ENCODE measurements around the gene SPATA16.
"Not testable (repeated sequence)": the region's sequence is repeated elsewhere in the genome, so short reads cannot be mapped to it uniquely, and the experiment has no call there.

Gene SPATA16

GRCh38 chr3:172993412-172993811 lies 147.6 kb downstream of the SPATA16 start:
- H3K4me1 Mint-ChIP-seq = no peaks in the 10 kb centered on the region
- no peaks in the 10 kb centered on the region for H3K36me3 Mint-ChIP-seq
- no peak overlapping the region for H3K27ac Mint-ChIP-seq
- no peak overlapping the region for H3K4me3 Mint-ChIP-seq
- H3K27me3 Mint-ChIP-seq = no peaks in the 10 kb centered on the region
- no peaks in the 10 kb centered on the region for H3K9me3 Mint-ChIP-seq

- no peak overlapping the region for H3K4me3 Mint-ChIP-seq
- H3K4me1 Mint-ChIP-seq = no peaks in the 10 kb centered on the region
- H3K9me3 Mint-ChIP-seq = no peaks in the 10 kb centered on the region
- no peak overlapping the region for H3K27ac Mint-ChIP-seq
- H3K27me3 Mint-ChIP-seq = no peaks in the 10 kb centered on the region
- no peaks in the 10 kb centered on the region for H3K36me3 Mint-ChIP-seq
These were observed 149.5 kb downstream of the SPATA16 start for GRCh38 chr3:172991424-172991996.

- H3K4me3 Mint-ChIP-seq = no peak overlapping the region
- no peak overlapping the region for H3K27ac Mint-ChIP-seq
- no peaks in the 10 kb centered on the region for H3K36me3 Mint-ChIP-seq
- H3K4me1 Mint-ChIP-seq = no peaks in the 10 kb centered on the region
- no peaks in the 10 kb centered on the region for H3K9me3 Mint-ChIP-seq
- no peaks in the 10 kb centered on the region for H3K27me3 Mint-ChIP-seq
These were observed 151.7 kb downstream of the SPATA16 start for GRCh38 chr3:172989373-172989772.

- no peaks in the 10 kb centered on the region for H3K27me3 Mint-ChIP-seq
- H3K4me3 Mint-ChIP-seq = no peak overlapping the region
- H3K27ac Mint-ChIP-seq = no peak overlapping the region
- H3K9me3 Mint-ChIP-seq = no peaks in the 10 kb centered on the region
- no peaks in the 10 kb centered on the region for H3K36me3 Mint-ChIP-seq
- no peaks in the 10 kb centered on the region for H3K4me1 Mint-ChIP-seq
These were observed 153.8 kb downstream of the SPATA16 start for GRCh38 chr3:172987273-172987672.

- Mint-ChIP-seq H3K9me3 (no peaks in the 10 kb centered on the region), H3K4me3 (no peak overlapping the region), H3K36me3 (no peaks in the 10 kb centered on the region), H3K27ac (no peak overlapping the region), H3K27me3 (no peaks in the 10 kb centered on the region), H3K4me1 (no peaks in the 10 kb centered on the region)
These were observed 156.1 kb downstream of the SPATA16 start for GRCh38 chr3:172984914-172985313.

- Mint-ChIP-seq H3K27me3 (no peaks in the 10 kb centered on the region), H3K4me3 (no peak overlapping the region), H3K9me3 (no peaks in the 10 kb centered on the region), H3K36me3 (no peaks in the 10 kb centered on the region), H3K27ac (no peak overlapping the region), H3K4me1 (no peaks in the 10 kb centered on the region)
These were observed 158.2 kb downstream of the SPATA16 start for GRCh38 chr3:172982736-172983364.

GRCh38 chr3:172981407-172981983 lies 159.5 kb downstream of the SPATA16 start:
- Mint-ChIP-seq H3K27ac (no peak overlapping the region), H3K9me3 (no peaks in the 10 kb centered on the region), H3K36me3 (no peaks in the 10 kb centered on the region), H3K4me1 (no peaks in the 10 kb centered on the region), H3K4me3 (no peak overlapping the region), H3K27me3 (no peaks in the 10 kb centered on the region)

GRCh38 chr3:172980849-172981248 lies 160.2 kb downstream of the SPATA16 start:
- H3K9me3 Mint-ChIP-seq = peaks cover 4% of the 10 kb centered on the region
- no peaks in the 10 kb centered on the region for H3K27me3 Mint-ChIP-seq

GRCh38 chr3:172977696-172978095 lies 163.3 kb downstream of the SPATA16 start:
- Mint-ChIP-seq H3K4me1 (no peaks in the 10 kb centered on the region), H3K27ac (no peak overlapping the region), H3K27me3 (no peaks in the 10 kb centered on the region), H3K36me3 (no peaks in the 10 kb centered on the region), H3K4me3 (no peak overlapping the region), H3K9me3 (peaks cover 4% of the 10 kb centered on the region)

More at GRCh38 chr3:172980849-172981248, 160.2 kb downstream of the SPATA16 start:
- H3K4me1 Mint-ChIP-seq = no peaks in the 10 kb centered on the region
- H3K27ac Mint-ChIP-seq = no peak overlapping the region
- H3K36me3 Mint-ChIP-seq = no peaks in the 10 kb centered on the region
- no peak overlapping the region for H3K4me3 Mint-ChIP-seq

- Mint-ChIP-seq H3K27ac (no peak overlapping the region), H3K4me1 (no peaks in the 10 kb centered on the region), H3K27me3 (no peaks in the 10 kb centered on the region), H3K9me3 (peaks cover 4% of the 10 kb centered on the region), H3K36me3 (no peaks in the 10 kb centered on the region), H3K4me3 (no peak overlapping the region)
These were observed 166.1 kb downstream of the SPATA16 start for GRCh38 chr3:172974969-172975368.

GRCh38 chr3:172973799-172974198 lies 167.2 kb downstream of the SPATA16 start:
- no peaks in the 10 kb centered on the region for H3K36me3 Mint-ChIP-seq
- H3K9me3 Mint-ChIP-seq = peaks cover 4% of the 10 kb centered on the region
- H3K27ac Mint-ChIP-seq = no peak overlapping the region
- H3K4me3 Mint-ChIP-seq = no peak overlapping the region
- no peaks in the 10 kb centered on the region for H3K27me3 Mint-ChIP-seq
- no peaks in the 10 kb centered on the region for H3K4me1 Mint-ChIP-seq

GRCh38 chr3:172972717-172973116 lies 168.3 kb downstream of the SPATA16 start:
- H3K4me3 Mint-ChIP-seq = no peak overlapping the region
- no peaks in the 10 kb centered on the region for H3K27me3 Mint-ChIP-seq
- H3K27ac Mint-ChIP-seq = no peak overlapping the region
- no peaks in the 10 kb centered on the region for H3K4me1 Mint-ChIP-seq
- H3K9me3 Mint-ChIP-seq = peaks cover 4% of the 10 kb centered on the region
- no peaks in the 10 kb centered on the region for H3K36me3 Mint-ChIP-seq

- Mint-ChIP-seq H3K27ac (no peak overlapping the region), H3K4me3 (no peak overlapping the region), H3K9me3 (peaks cover 4% of the 10 kb centered on the region), H3K27me3 (no peaks in the 10 kb centered on the region), H3K36me3 (no peaks in the 10 kb centered on the region), H3K4me1 (no peaks in the 10 kb centered on the region)
These were observed 169.0 kb downstream of the SPATA16 start for GRCh38 chr3:172972067-172972466.

GRCh38 chr3:172968646-172969045 lies 172.4 kb downstream of the SPATA16 start:
- Mint-ChIP-seq H3K27me3 (no peaks in the 10 kb centered on the region), H3K4me1 (no peaks in the 10 kb centered on the region)

GRCh38 chr3:172965256-172965655 lies 175.8 kb downstream of the SPATA16 start:
- Mint-ChIP-seq H3K36me3 (no peaks in the 10 kb centered on the region), H3K4me3 (no peak overlapping the region), H3K9me3 (no peaks in the 10 kb centered on the region), H3K4me1 (no peaks in the 10 kb centered on the region), H3K27me3 (no peaks in the 10 kb centered on the region), H3K27ac (no peak overlapping the region)

More at GRCh38 chr3:172968646-172969045, 172.4 kb downstream of the SPATA16 start:
- Mint-ChIP-seq H3K27ac (no peak overlapping the region), H3K36me3 (no peaks in the 10 kb centered on the region), H3K9me3 (no peaks in the 10 kb centered on the region), H3K4me3 (no peak overlapping the region)

GRCh38 chr3:172960626-172961182 lies 180.3 kb downstream of the SPATA16 start:
- H3K27ac Mint-ChIP-seq, H3K4me3 Mint-ChIP-seq, H3K36me3 Mint-ChIP-seq: not testable (repeated sequence)

More at GRCh38 chr3:172960626-172961182, 180.3 kb downstream of the SPATA16 start:
- H3K27me3 Mint-ChIP-seq, H3K9me3 Mint-ChIP-seq, H3K4me1 Mint-ChIP-seq: not testable (repeated sequence)
